ENCODE measurements around the gene CYP19A1. TPM values are rescaled to one million over a fixed set of nuclear protein-coding genes. Genes with fewer than 3 reads are reported as not detected.

Gene CYP19A1
- polyA plus RNA-seq, 1 experiment, result 0.06 TPM

GRCh38 chr15:51267051-51267702 lies 71.2 kb downstream of the CYP19A1 start:
- TF ChIP-seq CTCF (IDR thresholded peaks at IDR 0.05; ENCODE audit: insufficient read depth, low read depth, low read length), result no peak
- peak overlapping the region; percentile 34 for H3K4me3 ChIP-seq (ENCODE audit: low read depth, low read length)
- no peaks in the 10 kb centered on the region for H3K36me3 ChIP-seq (ENCODE audit: control insufficient read depth, insufficient read depth, low read length)
- ChIA-PET POLR2A (no interaction called here), CTCF (interaction anchor here (0.9 to 4.0 kb wide), 8 partner anchors 14 to 136 kb away, joined by 3 to 27 read pairs (median 6); no protein-coding TSS in a partner anchor)
- peaks cover 8% of the 10 kb centered on the region for H3K27me3 ChIP-seq (ENCODE audit: control insufficient read depth, insufficient read depth, low read length)
- DNase-seq (ENCODE audit: low read depth), result no peak

- no peak for TF ChIP-seq CTCF (IDR thresholded peaks at IDR 0.05; ENCODE audit: insufficient read depth, low read depth, low read length)
- POLR2A ChIA-PET, result no interaction called here
- DNase-seq (ENCODE audit: low read depth), result no peak
- H3K4me3 ChIP-seq (ENCODE audit: low read depth, low read length), result no peak overlapping the region
- CTCF ChIA-PET, result interaction anchor here (0.9 to 4.0 kb wide), 8 partner anchors 15 to 136 kb away, joined by 3 to 27 read pairs (median 6); no protein-coding TSS in a partner anchor
- peaks cover 8% of the 10 kb centered on the region for H3K27me3 ChIP-seq (ENCODE audit: control insufficient read depth, insufficient read depth, low read length)
- H3K36me3 ChIP-seq (ENCODE audit: control insufficient read depth, insufficient read depth, low read length), result no peaks in the 10 kb centered on the region
Observed at GRCh38 chr15:51266656-51267050, 71.7 kb downstream of the CYP19A1 start.

GRCh38 chr15:51265037-51265555 lies 73.3 kb downstream of the CYP19A1 start:
- Histone ChIP-seq H3K36me3 (ENCODE audit: control insufficient read depth, insufficient read depth, low read length) (no peaks in the 10 kb centered on the region), H3K4me3 (ENCODE audit: low read depth, low read length) (no peak overlapping the region), H3K27me3 (ENCODE audit: control insufficient read depth, insufficient read depth, low read length) (peaks cover 8% of the 10 kb centered on the region)
- TF ChIP-seq CTCF (IDR thresholded peaks at IDR 0.05; ENCODE audit: insufficient read depth, low read depth, low read length), result no peak
- ChIA-PET POLR2A (no interaction called here), CTCF (interaction anchor here (1.1 to 4.0 kb wide), 4 partner anchors 78 to 138 kb away, joined by 3 to 27 read pairs (median 14); no protein-coding TSS in a partner anchor)
- no peak for DNase-seq (ENCODE audit: low read depth)

- TF ChIP-seq CTCF (IDR thresholded peaks at IDR 0.05; ENCODE audit: insufficient read depth, low read depth, low read length), result no peak
- Histone ChIP-seq H3K27me3 (ENCODE audit: control insufficient read depth, insufficient read depth, low read length) (peaks cover 5% of the 10 kb centered on the region; the same call in 1 of the 2 replicates), H3K36me3 (ENCODE audit: control insufficient read depth, insufficient read depth, low read length) (no peaks in the 10 kb centered on the region), H3K4me3 (ENCODE audit: low read depth, low read length) (no peak overlapping the region)
- ChIA-PET CTCF (interaction anchor here (0.8 to 1.7 kb wide), 3 partner anchors 76 to 118 kb away, joined by 3 read pairs; no protein-coding TSS in a partner anchor), POLR2A (no interaction called here)
- no peak for DNase-seq (ENCODE audit: low read depth)
Observed at GRCh38 chr15:51263726-51264125, 74.7 kb downstream of the CYP19A1 start.

- no peak for TF ChIP-seq CTCF (IDR thresholded peaks at IDR 0.05; ENCODE audit: insufficient read depth, low read depth, low read length)
- peaks cover 5% of the 10 kb centered on the region; the same call in 1 of the 2 replicates for H3K27me3 ChIP-seq (ENCODE audit: control insufficient read depth, insufficient read depth, low read length)
- ChIA-PET CTCF (interaction anchor here (1.7 kb wide), 1 partner anchor 100 kb away, joined by 3 read pairs; no protein-coding TSS in a partner anchor), POLR2A (no interaction called here)
- H3K36me3 ChIP-seq (ENCODE audit: control insufficient read depth, insufficient read depth, low read length), result no peaks in the 10 kb centered on the region
- H3K4me3 ChIP-seq (ENCODE audit: low read depth, low read length), result no peak overlapping the region
- DNase-seq (ENCODE audit: low read depth), result no peak
Observed at GRCh38 chr15:51263116-51263515, 75.3 kb downstream of the CYP19A1 start.
